SK-N-SH (cell line): ENCODE results near the gene HECW1. TPM values are rescaled to one million over a fixed set of nuclear protein-coding genes. Genes with fewer than 3 reads are reported as not detected.

Source experiments
- CTCF ChIA-PET: fragments of 300-600, 350-600 bp; formaldehyde crosslinking; extraction: SDS; loops from one replicate; lab custom pipeline; 2021; lab: Yijun Ruan, JAX
- POLR2A ChIA-PET: fragments of 350-600 bp; sonication (Branson Sonifier 250); formaldehyde crosslinking; extraction: SDS; loops from one replicate; lab custom pipeline; 2020; ENCODE audit warnings: antibody characterized with exemption, inconsistent platforms; lab: Yijun Ruan, JAX
- DNase-seq: peaks from one replicate; pipeline ENCODE4 v3.0.0; 2012
- H2AFZ ChIP-seq: fragments of 200-600 bp; sonication (generic); 2 replicates; pipeline ENCODE4 v1.8.1; 2016; ENCODE audit warnings: antibody characterized with exemption, mild to moderate bottlenecking, low read depth
- H3F3A ChIP-seq: fragments of 200-600 bp; sonication (generic); replicated peaks from 2 replicates; pipeline ENCODE3; 2016; ENCODE audit warnings: antibody characterized with exemption, mild to moderate bottlenecking; ENCODE audit not compliant: insufficient read depth
- H3K27ac ChIP-seq, 2 experiments: fragments of 200-500 bp in 1 of 2; fragments of 200-600 bp in 1 of 2; sonication (Bioruptor generic) in 1 of 2; sonication (generic), shearing (Covaris generic) in 1 of 2; 2 replicates each; pipeline versions ENCODE4 v1.5.1 to v1.6.1; 2014 to 2016; ENCODE audit warnings: low read depth in 2 of 2, inconsistent platforms in 1 of 2, low read length in 1 of 2, mild to moderate bottlenecking in 1 of 2, mixed read lengths in 1 of 2
- H3K27me3 ChIP-seq: fragments of 200-600 bp; sonication (generic), shearing (Covaris generic); 2 replicates; pipeline ENCODE4 v1.6.1; 2016; ENCODE audit warnings: mixed run types; ENCODE audit not compliant: insufficient read depth
- H3K36me3 ChIP-seq, 2 experiments: fragments of 200-500 bp in 1 of 2; fragments of 200-600 bp in 1 of 2; sonication (Bioruptor generic) in 1 of 2; sonication (generic) in 1 of 2; replicated peaks in 1 of 2; 2 replicates each; pipeline versions ENCODE3 to v1.5.1; 2014 to 2016; ENCODE audit warnings: low read length in 1 of 2, mild to moderate bottlenecking in 1 of 2; ENCODE audit not compliant: insufficient read depth in 2 of 2, control insufficient read depth in 1 of 2
- H3K4me1 ChIP-seq, 2 experiments: fragments of 200-500 bp in 1 of 2; fragments of 200-600 bp in 1 of 2; sonication (Bioruptor generic) in 1 of 2; sonication (generic), shearing (Covaris generic) in 1 of 2; 2 replicates each; pipeline versions ENCODE4 v1.5.1 to v1.6.1; 2014 to 2016; ENCODE audit warnings: low read depth in 1 of 2, low read length in 1 of 2, mixed run types in 1 of 2; ENCODE audit not compliant: insufficient read depth in 2 of 2, control insufficient read depth in 1 of 2
- H3K4me2 ChIP-seq: fragments of 200-600 bp; sonication (generic), shearing (Covaris generic); 2 replicates; pipeline ENCODE4 v1.6.1; 2017; ENCODE audit warnings: mixed run types
- H3K4me3 ChIP-seq, 2 experiments: fragments of 200-500 bp in 1 of 2; fragments of 200-600 bp in 1 of 2; sonication (Bioruptor generic) in 1 of 2; sonication (generic), shearing (Covaris generic) in 1 of 2; 2 replicates each; pipeline versions ENCODE4 v1.5.1 to v1.8.1; 2014 to 2016; ENCODE audit warnings: low read depth in 2 of 2, inconsistent platforms in 1 of 2, low read length in 1 of 2, mild to moderate bottlenecking in 1 of 2, mixed read lengths in 1 of 2, moderate library complexity in 1 of 2
- H3K79me2 ChIP-seq: fragments of 200-600 bp; sonication (generic); 2 replicates; pipeline ENCODE4 v1.8.1; 2017; ENCODE audit warnings: mild to moderate bottlenecking; ENCODE audit not compliant: insufficient read depth
- H3K9ac ChIP-seq: fragments of 200-600 bp; sonication (generic); 2 replicates; pipeline ENCODE4 v1.6.1; 2017; ENCODE audit warnings: mixed run types
- H3K9me2 ChIP-seq: fragments of 200-600 bp; sonication (generic); 2 replicates; pipeline ENCODE4 v1.6.1; 2017; ENCODE audit warnings: mixed run types
- H3K9me3 ChIP-seq: fragments of 200-600 bp; sonication (generic); 2 replicates; pipeline ENCODE4 v1.6.1; 2017; ENCODE audit warnings: mixed run types, mild to moderate bottlenecking, moderate library complexity
- H4K20me1 ChIP-seq: fragments of 200-600 bp; sonication (generic); 2 replicates; pipeline ENCODE4 v1.6.1; 2017; ENCODE audit warnings: mild to moderate bottlenecking, mixed run types; ENCODE audit not compliant: insufficient read depth
- EP300 ChIP-seq, 2 experiments: IDR thresholded peaks; 2 replicates each; pipeline versions ENCODE4 v1.4.0 to v1.6.1; 2012; ENCODE audit warnings: borderline replicate concordance in 1 of 2, low read depth in 1 of 2, low read length in 1 of 2
- EZH2phosphoT487 ChIP-seq: fragments of 200-600 bp; sonication (generic); IDR thresholded peaks from 2 replicates; pipeline ENCODE4 v1.6.1; 2017; ENCODE audit warnings: low read depth, mixed run types, mild to moderate bottlenecking, antibody characterized with exemption, moderate library complexity, borderline replicate concordance
- FOSL2 ChIP-seq: IDR thresholded peaks from 2 replicates; pipeline ENCODE4 v1.4.0; 2012; ENCODE audit warnings: low read depth, mild to moderate bottlenecking, moderate library complexity, borderline replicate concordance
- FOXJ3 ChIP-seq: sonication (generic); formaldehyde crosslinking; IDR thresholded peaks from 2 replicates; pipeline ENCODE4 v1.5.1; 2020; ENCODE audit warnings: mild to moderate bottlenecking, missing genetic modification reagents
- GABPA ChIP-seq: IDR thresholded peaks from 2 replicates; pipeline ENCODE4 v1.4.0; 2012; ENCODE audit warnings: low read depth, mild to moderate bottlenecking
- GATA2 ChIP-seq: sonication (generic); formaldehyde crosslinking; IDR thresholded peaks from 2 replicates; pipeline ENCODE4 v1.5.0; 2020; ENCODE audit warnings: mild to moderate bottlenecking, missing genetic modification reagents
- POLR2AphosphoS5 ChIP-seq: IDR thresholded peaks from 2 replicates; pipeline ENCODE4 v1.6.1; 2012; ENCODE audit warnings: low read depth, low read length
- RAD21 ChIP-seq: IDR thresholded peaks from 2 replicates; pipeline ENCODE4 v1.6.1; 2012; ENCODE audit warnings: mild to moderate bottlenecking, low read length
- RFX5 ChIP-seq: IDR thresholded peaks from 2 replicates; pipeline ENCODE4 v1.6.1; 2012; ENCODE audit warnings: mild to moderate bottlenecking, improper control_type of control experiment, low read length
- RXRA ChIP-seq: IDR thresholded peaks from 2 replicates; pipeline ENCODE4 v1.4.0; 2012; ENCODE audit warnings: low read depth, mild to moderate bottlenecking, borderline replicate concordance
- TEAD4 ChIP-seq: IDR thresholded peaks from 2 replicates; pipeline ENCODE4 v1.4.0; 2012; ENCODE audit warnings: mild to moderate bottlenecking, borderline replicate concordance; ENCODE audit not compliant: insufficient read depth
- USF1 ChIP-seq: IDR thresholded peaks from 2 replicates; pipeline ENCODE4 v1.4.0; 2012; ENCODE audit warnings: low read depth, borderline replicate concordance
- WGBS: methylation state at CpG from one replicate; pipeline ENCODE4 v1.1.6; 2017; ENCODE audit warnings: low lambda C conversion rate; 5-methylcytosine and 5-hydroxymethylcytosine counted together
- polyA plus RNA-seq, 3 experiments: library from polyadenylated mRNA; depleted of rRNA; stranded (reverse); fragments of >200 nt; gene quantifications; 2 replicates each; pipeline ENCODE4 v1.2.3, GENCODE V29; 2012
- TF ChIP-seq, protein P1 (sequence below): fragments of 150-350 bp; IDR thresholded peaks from 2 replicates; pipeline ENCODE4 v1.6.1; 2017; ENCODE audit warnings: antibody characterized with exemption, low read length, low read depth, borderline replicate concordance
- TF ChIP-seq, protein P2 (sequence below): fragments of 200-600 bp; sonication (generic); IDR thresholded peaks from 2 replicates; pipeline ENCODE4 v1.6.1; 2017; ENCODE audit warnings: antibody characterized with exemption, mild to moderate bottlenecking, moderate library complexity
- TF ChIP-seq, protein P3 (sequence below): IDR thresholded peaks from 2 replicates; pipeline ENCODE4 v1.4.0; 2012; ENCODE audit warnings: low read depth, borderline replicate concordance

The HECW1 gene
- polyA plus RNA-seq, 1 of the 3 experiments (the other 2 are of a cell fraction), result not detected

DNA sequence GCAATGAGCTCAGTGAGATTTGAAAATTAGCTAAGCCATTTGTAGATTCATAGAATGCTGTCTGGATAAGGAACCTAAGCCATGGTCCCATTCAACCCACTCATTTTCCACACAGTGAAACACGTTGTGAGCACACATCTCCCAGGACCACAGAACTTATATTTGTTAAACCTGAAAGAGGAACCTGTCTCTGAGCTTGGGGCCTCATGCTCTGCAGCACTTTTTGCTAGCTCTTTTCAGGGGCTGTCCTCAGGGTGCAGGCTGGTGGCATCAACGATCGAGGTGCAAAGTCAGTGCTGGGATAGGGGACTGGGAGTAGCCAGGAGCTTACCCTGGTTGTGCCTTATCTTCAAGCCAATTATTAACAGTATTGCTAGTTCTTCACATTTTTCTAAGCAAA is 11.9 kb downstream of the HECW1 start:
- ChIA-PET CTCF (interaction anchor here (0.8 to 3.5 kb wide), 2 partner anchors 8 to 16 kb away, joined by 3 to 25 read pairs; no protein-coding TSS in a partner anchor), POLR2A (no interaction called here)
- H3K4me3 ChIP-seq, result no peak overlapping the region
- H3K27ac ChIP-seq, result no peak overlapping the region
- no peaks in the 10 kb centered on the region for H3F3A ChIP-seq
- H3K9ac ChIP-seq, result no peak overlapping the region
- H3K9me2 ChIP-seq, result no peaks in the 10 kb centered on the region
- DNase-seq, result no peak
- WGBS, result 14% methylated on average over 3 of the region's 3 CpGs
- no peaks in the 10 kb centered on the region for H3K9me3 ChIP-seq
- no peaks in the 10 kb centered on the region for H4K20me1 ChIP-seq
- no peaks in the 10 kb centered on the region for H3K79me2 ChIP-seq
- no peak overlapping the region for H2AFZ ChIP-seq
- no peaks in the 10 kb centered on the region for H3K36me3 ChIP-seq
- H3K27me3 ChIP-seq, result peaks cover 26% of the 10 kb centered on the region
- no peak for TF ChIP-seq USF1
- no peak overlapping the region for H3K4me2 ChIP-seq
- no peaks in the 10 kb centered on the region for H3K4me1 ChIP-seq

DNA sequence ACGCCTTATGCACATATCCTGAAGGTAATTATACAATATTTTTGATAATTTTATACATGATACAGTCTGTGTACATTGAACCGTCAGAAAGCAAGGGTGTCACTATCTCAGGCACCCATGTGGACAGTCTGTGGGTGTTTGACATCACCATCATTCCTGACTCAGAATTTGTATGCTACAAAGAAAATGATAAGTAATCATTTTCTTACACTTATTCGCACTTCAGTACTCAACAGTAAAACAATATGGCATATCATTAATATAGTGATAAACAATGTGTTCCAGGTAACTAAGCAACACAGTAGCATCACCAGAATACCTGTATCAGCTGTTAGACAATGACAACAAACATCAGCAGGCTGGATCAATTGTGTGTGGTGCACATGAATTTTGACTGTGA is 17.9 kb downstream of the HECW1 start:
- WGBS, result 30% methylated on average over 3 of the region's 3 CpGs
- Histone ChIP-seq H3K9me2 (no peaks in the 10 kb centered on the region), H3K4me2 (no peak overlapping the region), H3K9me3 (no peaks in the 10 kb centered on the region), H3K36me3 (no peaks in the 10 kb centered on the region), H3K4me1 (no peaks in the 10 kb centered on the region), H3K9ac (no peak overlapping the region), H2AFZ (no peak overlapping the region), H3F3A (no peaks in the 10 kb centered on the region), H3K27me3 (peaks cover 22% of the 10 kb centered on the region), H3K27ac (no peak overlapping the region), H3K79me2 (no peaks in the 10 kb centered on the region), H3K4me3 (no peak overlapping the region), H4K20me1 (no peaks in the 10 kb centered on the region)
- ChIA-PET POLR2A (no interaction called here), CTCF (interaction anchor here (0.8 kb wide), 1 partner anchor 196 kb away, joined by 3 read pairs; no protein-coding TSS in a partner anchor)
- TF ChIP-seq, protein P1, sequence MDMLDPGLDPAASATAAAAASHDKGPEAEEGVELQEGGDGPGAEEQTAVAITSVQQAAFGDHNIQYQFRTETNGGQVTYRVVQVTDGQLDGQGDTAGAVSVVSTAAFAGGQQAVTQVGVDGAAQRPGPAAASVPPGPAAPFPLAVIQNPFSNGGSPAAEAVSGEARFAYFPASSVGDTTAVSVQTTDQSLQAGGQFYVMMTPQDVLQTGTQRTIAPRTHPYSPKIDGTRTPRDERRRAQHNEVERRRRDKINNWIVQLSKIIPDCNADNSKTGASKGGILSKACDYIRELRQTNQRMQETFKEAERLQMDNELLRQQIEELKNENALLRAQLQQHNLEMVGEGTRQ, result no peak
- TF ChIP-seq GATA2 (no peak), RAD21 (no peak), EZH2phosphoT487 (no peak), FOSL2 (no peak), RFX5 (no peak), FOXJ3 (no peak), POLR2AphosphoS5 (no peak), GABPA (no peak), RXRA (no peak), EP300 (IDR thresholded peaks at IDR 0.05; ENCODE audit: borderline replicate concordance in 1 of 2, low read depth in 1 of 2, low read length in 1 of 2) (no peak), TEAD4 (no peak)
- TF ChIP-seq, protein P2, sequence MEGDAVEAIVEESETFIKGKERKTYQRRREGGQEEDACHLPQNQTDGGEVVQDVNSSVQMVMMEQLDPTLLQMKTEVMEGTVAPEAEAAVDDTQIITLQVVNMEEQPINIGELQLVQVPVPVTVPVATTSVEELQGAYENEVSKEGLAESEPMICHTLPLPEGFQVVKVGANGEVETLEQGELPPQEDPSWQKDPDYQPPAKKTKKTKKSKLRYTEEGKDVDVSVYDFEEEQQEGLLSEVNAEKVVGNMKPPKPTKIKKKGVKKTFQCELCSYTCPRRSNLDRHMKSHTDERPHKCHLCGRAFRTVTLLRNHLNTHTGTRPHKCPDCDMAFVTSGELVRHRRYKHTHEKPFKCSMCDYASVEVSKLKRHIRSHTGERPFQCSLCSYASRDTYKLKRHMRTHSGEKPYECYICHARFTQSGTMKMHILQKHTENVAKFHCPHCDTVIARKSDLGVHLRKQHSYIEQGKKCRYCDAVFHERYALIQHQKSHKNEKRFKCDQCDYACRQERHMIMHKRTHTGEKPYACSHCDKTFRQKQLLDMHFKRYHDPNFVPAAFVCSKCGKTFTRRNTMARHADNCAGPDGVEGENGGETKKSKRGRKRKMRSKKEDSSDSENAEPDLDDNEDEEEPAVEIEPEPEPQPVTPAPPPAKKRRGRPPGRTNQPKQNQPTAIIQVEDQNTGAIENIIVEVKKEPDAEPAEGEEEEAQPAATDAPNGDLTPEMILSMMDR, result no peak
- TF ChIP-seq, protein P3, sequence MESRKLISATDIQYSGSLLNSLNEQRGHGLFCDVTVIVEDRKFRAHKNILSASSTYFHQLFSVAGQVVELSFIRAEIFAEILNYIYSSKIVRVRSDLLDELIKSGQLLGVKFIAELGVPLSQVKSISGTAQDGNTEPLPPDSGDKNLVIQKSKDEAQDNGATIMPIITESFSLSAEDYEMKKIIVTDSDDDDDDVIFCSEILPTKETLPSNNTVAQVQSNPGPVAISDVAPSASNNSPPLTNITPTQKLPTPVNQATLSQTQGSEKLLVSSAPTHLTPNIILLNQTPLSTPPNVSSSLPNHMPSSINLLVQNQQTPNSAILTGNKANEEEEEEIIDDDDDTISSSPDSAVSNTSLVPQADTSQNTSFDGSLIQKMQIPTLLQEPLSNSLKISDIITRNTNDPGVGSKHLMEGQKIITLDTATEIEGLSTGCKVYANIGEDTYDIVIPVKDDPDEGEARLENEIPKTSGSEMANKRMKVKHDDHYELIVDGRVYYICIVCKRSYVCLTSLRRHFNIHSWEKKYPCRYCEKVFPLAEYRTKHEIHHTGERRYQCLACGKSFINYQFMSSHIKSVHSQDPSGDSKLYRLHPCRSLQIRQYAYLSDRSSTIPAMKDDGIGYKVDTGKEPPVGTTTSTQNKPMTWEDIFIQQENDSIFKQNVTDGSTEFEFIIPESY, result no peak
- no peak for DNase-seq
